ENCODE results near the gene JAM3. TPM values are rescaled to one million over a fixed set of nuclear protein-coding genes. Genes with fewer than 3 reads are reported as not detected.

The JAM3 gene
- total and polyA plus RNA-seq, 2 donors (not counting 1 experiment from before 2014, with no cell fraction given), result 13.5 to 29.6 TPM

GRCh38 chr11:134020598-134020997 is 48.3 kb upstream of the JAM3 start:
- peaks cover 0 to 10% (median 2%) of the 10 kb centered on the region in 4 experiments for H3K27me3 ChIP-seq (replicated peaks in 1 of 4; ENCODE audit: control extremely low read depth in 1 of 4, control insufficient read depth in 3 of 4, insufficient read depth in 4 of 4, low read length in 3 of 4)
- no peaks in the 10 kb centered on the region for H3K79me2 ChIP-seq (ENCODE audit: control insufficient read depth, insufficient read depth, low read length)
- POLR2A ChIA-PET, result no interaction called here
- intact Hi-C loops (cut with micrococcal nuclease), result no loop called here
- no peak overlapping the region for H2AFZ ChIP-seq (ENCODE audit: insufficient read depth, low read depth, low read length, poor library complexity, severe bottlenecking)
- TF ChIP-seq, protein P1, sequence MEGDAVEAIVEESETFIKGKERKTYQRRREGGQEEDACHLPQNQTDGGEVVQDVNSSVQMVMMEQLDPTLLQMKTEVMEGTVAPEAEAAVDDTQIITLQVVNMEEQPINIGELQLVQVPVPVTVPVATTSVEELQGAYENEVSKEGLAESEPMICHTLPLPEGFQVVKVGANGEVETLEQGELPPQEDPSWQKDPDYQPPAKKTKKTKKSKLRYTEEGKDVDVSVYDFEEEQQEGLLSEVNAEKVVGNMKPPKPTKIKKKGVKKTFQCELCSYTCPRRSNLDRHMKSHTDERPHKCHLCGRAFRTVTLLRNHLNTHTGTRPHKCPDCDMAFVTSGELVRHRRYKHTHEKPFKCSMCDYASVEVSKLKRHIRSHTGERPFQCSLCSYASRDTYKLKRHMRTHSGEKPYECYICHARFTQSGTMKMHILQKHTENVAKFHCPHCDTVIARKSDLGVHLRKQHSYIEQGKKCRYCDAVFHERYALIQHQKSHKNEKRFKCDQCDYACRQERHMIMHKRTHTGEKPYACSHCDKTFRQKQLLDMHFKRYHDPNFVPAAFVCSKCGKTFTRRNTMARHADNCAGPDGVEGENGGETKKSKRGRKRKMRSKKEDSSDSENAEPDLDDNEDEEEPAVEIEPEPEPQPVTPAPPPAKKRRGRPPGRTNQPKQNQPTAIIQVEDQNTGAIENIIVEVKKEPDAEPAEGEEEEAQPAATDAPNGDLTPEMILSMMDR (IDR thresholded peaks at IDR 0.05), result no peak
- Mint-ChIP-seq H3K9me3 (ENCODE audit: insufficient read depth) (no peaks in the 10 kb centered on the region), H3K4me1 (no peaks in the 10 kb centered on the region), H3K4me3 (no peak overlapping the region), H3K27ac (no peak overlapping the region), H3K27me3 (peaks cover 29% of the 10 kb centered on the region)
- H3K27ac ChIP-seq (ENCODE audit: low read length in 2 of 2), result no peak overlapping the region
- H3K9ac ChIP-seq (ENCODE audit: low read length), result no peak overlapping the region
- H3K4me2 ChIP-seq (replicated peaks; ENCODE audit: low read depth, low read length, poor library complexity, severe bottlenecking), result no peak overlapping the region
- WGBS (ENCODE audit: insufficient coverage), result 87% methylated on average over 13 of the region's 13 CpGs
- CTCF ChIA-PET, result interaction anchor here (1.6 kb wide), 1 partner anchor 30 kb away, joined by 5 read pairs; no protein-coding TSS in a partner anchor
- no peak for DNase-seq
- no peak overlapping the region for H3K4me3 ChIP-seq (ENCODE audit: control extremely low read depth in 1 of 5, extremely low read depth in 1 of 5, insufficient read depth in 1 of 5, low read depth in 2 of 5, low read length in 4 of 5)
- peaks cover 0 to 2% (median 0%) of the 10 kb centered on the region in 3 donors for H3K9me3 ChIP-seq (ENCODE audit: control extremely low read depth in 1 of 3, control insufficient read depth in 2 of 3, insufficient read depth in 1 of 3, low read length in 2 of 3)
- no peaks in the 10 kb centered on the region for H4K20me1 ChIP-seq (ENCODE audit: control insufficient read depth, insufficient read depth, low read length, poor library complexity, severe bottlenecking)
- no peaks in the 10 kb centered on the region for H3K4me1 ChIP-seq (ENCODE audit: control insufficient read depth in 2 of 2, insufficient read depth in 2 of 2, low read length in 2 of 2)
- ATAC-seq (ENCODE audit: low read depth), result no peak
- no peaks in the 10 kb centered on the region for H3K36me3 ChIP-seq (replicated peaks in 1 of 2; ENCODE audit: control extremely low read depth in 1 of 2, control insufficient read depth in 1 of 2, extremely low read depth in 1 of 2, insufficient read depth in 2 of 2, low read length in 1 of 2)

GRCh38 chr11:134021326-134021725 is 47.5 kb upstream of the JAM3 start:
- ChIA-PET POLR2A (no interaction called here), CTCF (no interaction called here)
- Mint-ChIP-seq H3K4me3 (no peak overlapping the region), H3K4me1 (no peaks in the 10 kb centered on the region), H3K27ac (no peak overlapping the region), H3K27me3 (peaks cover 25% of the 10 kb centered on the region), H3K9me3 (ENCODE audit: insufficient read depth) (no peaks in the 10 kb centered on the region)
- Histone ChIP-seq H3K79me2 (ENCODE audit: control insufficient read depth, insufficient read depth, low read length) (no peaks in the 10 kb centered on the region), H2AFZ (ENCODE audit: insufficient read depth, low read depth, low read length, poor library complexity, severe bottlenecking) (no peak overlapping the region), H3K9me3 (ENCODE audit: control extremely low read depth in 1 of 3, control insufficient read depth in 2 of 3, insufficient read depth in 1 of 3, low read length in 2 of 3) (peaks cover 0 to 2% (median 0%) of the 10 kb centered on the region in 3 donors), H3K4me1 (ENCODE audit: control insufficient read depth in 2 of 2, insufficient read depth in 2 of 2, low read length in 2 of 2) (no peaks in the 10 kb centered on the region), H3K27me3 (replicated peaks in 1 of 4; ENCODE audit: control extremely low read depth in 1 of 4, control insufficient read depth in 3 of 4, insufficient read depth in 4 of 4, low read length in 3 of 4) (peaks cover 0 to 13% (median 2%) of the 10 kb centered on the region in 4 experiments), H3K36me3 (replicated peaks in 1 of 2; ENCODE audit: control extremely low read depth in 1 of 2, control insufficient read depth in 1 of 2, extremely low read depth in 1 of 2, insufficient read depth in 2 of 2, low read length in 1 of 2) (no peaks in the 10 kb centered on the region), H3K27ac (ENCODE audit: low read length in 2 of 2) (no peak overlapping the region), H3K4me3 (ENCODE audit: control extremely low read depth in 1 of 5, extremely low read depth in 1 of 5, insufficient read depth in 1 of 5, low read depth in 2 of 5, low read length in 4 of 5) (no peak overlapping the region), H3K4me2 (replicated peaks; ENCODE audit: low read depth, low read length, poor library complexity, severe bottlenecking) (no peak overlapping the region), H4K20me1 (ENCODE audit: control insufficient read depth, insufficient read depth, low read length, poor library complexity, severe bottlenecking) (no peaks in the 10 kb centered on the region), H3K9ac (ENCODE audit: low read length) (no peak overlapping the region)
- DNase-seq (no peak), ATAC-seq (ENCODE audit: low read depth) (no peak)
- 95% methylated on average over 6 of the region's 7 CpGs for WGBS (ENCODE audit: insufficient coverage)
- TF ChIP-seq, protein P1 (IDR thresholded peaks at IDR 0.05), result no peak
- no peak for TF ChIP-seq EZH2 (IDR thresholded peaks at IDR 0.05; ENCODE audit: borderline replicate concordance, insufficient read depth, low read depth, low read length, poor library complexity, severe bottlenecking)
- intact Hi-C loops (cut with micrococcal nuclease), result no loop called here

All from B cell (primary cell).